ENCODE data around the gene TMEM181.
"Not testable (repeated sequence)": the region's sequence is repeated elsewhere in the genome, so short reads cannot be mapped to it uniquely, and the experiment has no call there.

The TMEM181 gene, protein sequence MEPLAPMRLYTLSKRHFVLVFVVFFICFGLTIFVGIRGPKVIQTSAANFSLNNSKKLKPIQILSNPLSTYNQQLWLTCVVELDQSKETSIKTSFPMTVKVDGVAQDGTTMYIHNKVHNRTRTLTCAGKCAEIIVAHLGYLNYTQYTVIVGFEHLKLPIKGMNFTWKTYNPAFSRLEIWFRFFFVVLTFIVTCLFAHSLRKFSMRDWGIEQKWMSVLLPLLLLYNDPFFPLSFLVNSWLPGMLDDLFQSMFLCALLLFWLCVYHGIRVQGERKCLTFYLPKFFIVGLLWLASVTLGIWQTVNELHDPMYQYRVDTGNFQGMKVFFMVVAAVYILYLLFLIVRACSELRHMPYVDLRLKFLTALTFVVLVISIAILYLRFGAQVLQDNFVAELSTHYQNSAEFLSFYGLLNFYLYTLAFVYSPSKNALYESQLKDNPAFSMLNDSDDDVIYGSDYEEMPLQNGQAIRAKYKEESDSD

GRCh38 chr6:158559895-158560835 lies at the start of gene TMEM181:
Gene TMEM181 (plus strand): TSS chr6:158560091. CDS start chr6:158560225, 134 bp downstream.
- peak; percentile 81 for DNase-seq (ENCODE audit: low spot score)

- DNase-seq (ENCODE audit: low spot score), result no peak
Observed at GRCh38 chr6:158512809-158513208, 47.1 kb upstream of the TMEM181 start.

DNA sequence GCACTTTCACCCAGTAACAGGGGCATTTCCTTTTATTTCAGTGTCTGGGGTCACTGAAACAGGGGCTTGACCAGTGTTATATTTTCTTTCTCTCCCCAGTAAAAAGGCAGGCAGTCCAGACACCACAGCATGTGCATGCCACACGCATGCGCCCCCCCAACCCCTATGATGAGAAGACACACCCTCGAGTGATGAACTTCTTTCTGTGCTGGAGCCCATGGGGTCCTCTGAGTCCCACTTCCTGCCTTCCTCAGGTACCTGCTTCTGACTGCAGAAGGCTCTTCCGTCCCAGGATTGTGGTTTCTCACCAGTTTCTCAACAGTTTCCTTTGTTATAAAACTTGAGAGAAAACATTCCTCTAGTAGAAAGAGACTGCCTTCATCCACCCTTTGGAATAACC lies 45.7 kb upstream of the TMEM181 start:
- no peak for DNase-seq (ENCODE audit: low spot score)

DNA sequence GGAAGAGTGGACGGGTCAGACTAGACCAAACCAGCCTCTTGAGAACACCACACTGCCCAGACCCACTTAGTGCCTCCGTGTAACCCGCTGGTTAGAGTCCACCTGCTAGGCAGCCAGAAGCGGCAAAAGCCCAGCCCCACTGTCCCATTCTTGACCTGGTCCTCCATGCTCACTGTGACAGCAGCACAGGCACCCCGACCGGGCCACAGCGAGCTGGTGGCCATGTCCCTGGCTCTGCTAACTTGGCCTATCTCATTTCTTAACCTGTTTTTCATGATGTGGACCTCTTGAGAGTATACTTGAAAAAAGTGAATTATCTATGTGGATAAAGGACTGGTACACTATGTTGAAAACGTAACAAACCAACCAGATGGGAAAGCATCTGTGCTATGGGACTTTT lies 44.9 kb upstream of the TMEM181 start:
- DNase-seq (ENCODE audit: low spot score), result no peak

DNA sequence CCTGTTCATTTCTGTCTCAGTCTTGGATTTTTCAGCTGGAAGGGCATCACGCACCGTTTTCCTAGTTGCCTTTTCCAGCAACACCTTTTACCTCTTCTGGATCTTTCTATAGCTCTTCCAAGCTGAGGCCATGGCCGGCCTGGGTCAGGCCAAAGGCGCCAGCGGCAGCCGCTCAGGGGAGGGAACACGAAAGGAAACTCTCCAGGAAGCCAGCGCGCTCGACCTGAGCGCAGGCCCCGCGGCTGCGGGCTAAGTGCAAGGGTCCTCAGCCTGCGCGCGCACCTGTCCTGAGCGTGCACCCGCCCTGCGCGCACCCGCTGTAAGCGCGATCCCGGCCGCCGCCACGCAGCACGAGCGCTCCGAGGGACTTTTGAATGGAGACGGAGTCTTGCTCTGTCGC lies 43.8 kb upstream of the TMEM181 start:
- DNase-seq (ENCODE audit: low spot score), result no peak

DNA sequence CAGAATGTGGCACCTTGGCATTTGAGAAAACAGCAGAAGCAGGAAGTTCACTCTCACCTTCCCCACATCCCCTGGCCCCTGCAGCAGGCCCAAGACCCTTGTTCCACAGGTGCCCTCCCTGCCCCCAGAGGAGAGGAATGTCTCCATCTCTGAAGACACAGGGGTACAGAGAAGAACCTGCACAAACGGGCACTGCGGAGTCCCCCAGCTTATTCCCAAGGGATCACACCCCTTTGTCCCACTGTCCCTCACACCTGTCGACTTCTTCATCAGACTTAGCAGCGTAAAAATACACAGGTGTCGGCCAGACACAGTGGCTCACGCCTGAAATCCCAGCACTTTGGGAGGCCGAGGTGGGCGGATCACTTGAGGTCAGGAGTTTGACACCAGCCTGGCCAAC lies 42.9 kb upstream of the TMEM181 start:
- DNase-seq (ENCODE audit: low spot score), result no peak

DNA sequence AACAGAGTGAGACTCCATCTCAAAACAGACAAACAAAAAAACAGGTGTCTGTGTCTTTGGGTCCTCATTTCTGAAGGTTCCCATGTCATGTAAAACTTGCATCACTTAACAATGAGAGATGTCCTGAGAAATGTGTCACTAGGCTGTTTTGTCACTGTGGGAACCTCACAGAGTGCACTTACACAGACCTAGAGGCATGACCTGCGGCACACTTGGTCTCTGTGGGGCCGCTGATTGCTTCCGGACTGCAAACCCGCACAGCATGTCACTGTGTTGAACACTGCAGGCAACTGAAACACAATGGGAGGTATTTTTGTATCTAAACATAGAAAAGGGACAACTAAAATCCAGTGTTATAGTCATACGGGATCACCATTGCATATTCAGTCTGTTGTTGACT lies 42.3 kb upstream of the TMEM181 start:
- no peak for DNase-seq (ENCODE audit: low spot score)

- DNase-seq (ENCODE audit: low spot score), result peak; percentile 61
Observed at GRCh38 chr6:158518191-158519127, 41.4 kb upstream of the TMEM181 start.

DNA sequence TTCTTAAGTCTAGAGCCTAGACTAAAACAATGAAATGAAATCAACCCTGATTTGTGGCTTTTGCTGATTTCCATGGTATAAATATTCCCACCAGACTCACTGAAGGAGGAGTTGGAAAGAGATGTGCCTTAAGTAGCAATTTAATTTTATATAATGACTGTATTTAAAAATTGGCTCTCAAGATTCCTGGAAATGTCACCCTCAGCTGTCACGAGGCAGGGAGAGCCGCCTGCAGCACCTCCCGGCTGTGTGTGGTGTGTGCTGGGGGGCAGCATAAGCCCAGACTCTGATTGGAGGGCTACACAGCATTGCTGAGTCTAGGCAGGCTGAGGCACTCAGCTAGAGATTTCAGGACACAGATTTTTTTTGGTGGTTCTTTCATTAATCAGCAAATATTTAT lies 40.6 kb upstream of the TMEM181 start:
- no peak for DNase-seq (ENCODE audit: low spot score)

DNA sequence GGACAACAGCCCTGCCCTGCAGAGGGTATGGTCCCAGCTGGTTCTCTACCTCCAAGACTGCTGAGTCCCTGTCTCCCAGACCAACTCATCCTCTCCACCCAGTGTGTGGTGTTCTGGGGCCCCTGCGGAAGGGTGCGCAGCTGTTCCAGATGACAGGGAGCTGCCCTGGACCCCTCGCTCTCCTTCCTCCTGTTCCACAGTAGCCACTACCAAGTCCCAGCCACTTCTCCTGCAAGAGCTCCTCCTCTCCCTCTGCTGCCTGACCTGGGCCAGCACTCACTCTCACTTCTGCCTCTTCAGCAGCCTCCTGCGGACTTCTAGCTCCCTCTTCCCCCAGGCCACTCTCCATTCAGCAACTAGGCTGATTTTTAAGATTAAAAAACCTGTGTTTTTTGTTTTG lies 40.1 kb upstream of the TMEM181 start:
- no peak for DNase-seq (ENCODE audit: low spot score)

GRCh38 chr6:158520975-158521374 lies 38.9 kb upstream of the TMEM181 start:
- not testable (repeated sequence) for DNase-seq (ENCODE audit: low spot score)

GRCh38 chr6:158521759-158522158 lies 38.1 kb upstream of the TMEM181 start:
- no peak for DNase-seq (ENCODE audit: low spot score)

DNA sequence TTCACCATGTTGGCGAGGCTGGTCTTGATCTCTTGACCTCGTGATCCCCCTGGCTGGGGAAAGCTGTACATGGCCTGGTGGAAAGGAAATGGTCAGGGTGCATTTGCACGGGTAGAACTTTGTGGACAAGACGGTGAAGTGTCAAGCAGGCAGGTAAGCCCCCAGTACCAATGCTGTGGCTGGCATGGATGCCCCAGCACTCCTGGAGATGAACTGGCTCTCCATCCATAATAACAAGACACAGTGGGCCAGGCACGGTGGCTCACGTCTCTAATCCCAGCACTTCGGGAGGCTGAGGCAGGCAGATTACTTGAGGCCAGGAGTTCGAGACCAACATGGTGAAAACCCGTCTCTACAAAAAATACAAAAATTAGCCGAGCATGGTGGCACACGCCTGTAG lies 37.3 kb upstream of the TMEM181 start:
- DNase-seq (ENCODE audit: low spot score), result no peak

GRCh38 chr6:158524311-158524710 lies 35.6 kb upstream of the TMEM181 start:
- no peak for DNase-seq (ENCODE audit: low spot score)

GRCh38 chr6:158527858-158528257 lies 32.0 kb upstream of the TMEM181 start:
- not testable (repeated sequence) for DNase-seq (ENCODE audit: low spot score)

- no peak for DNase-seq (ENCODE audit: low spot score)
Observed at GRCh38 chr6:158528826-158529225, 31.1 kb upstream of the TMEM181 start.

- DNase-seq (ENCODE audit: low spot score), result no peak
Observed at GRCh38 chr6:158529629-158530028, 30.3 kb upstream of the TMEM181 start.

DNA sequence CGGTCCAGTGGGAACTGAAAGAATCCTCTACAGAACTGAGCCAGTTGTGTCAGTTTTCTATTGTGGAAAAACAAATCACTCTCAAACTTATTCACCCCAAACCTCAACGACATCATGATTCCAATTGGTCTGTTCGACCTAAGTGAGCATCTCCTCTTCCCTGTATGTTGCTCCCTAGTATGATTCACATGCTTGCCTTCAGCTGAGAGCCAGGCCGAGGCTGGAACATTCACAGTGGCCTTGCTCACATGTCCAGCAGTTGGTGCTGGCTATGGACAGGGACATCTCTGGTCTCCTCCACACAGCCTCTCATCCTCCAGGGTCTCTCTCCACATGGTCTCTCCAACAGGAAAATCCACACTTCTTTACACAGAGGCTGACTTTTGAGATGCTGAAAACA lies 28.3 kb upstream of the TMEM181 start:
- DNase-seq (ENCODE audit: low spot score), result no peak

- DNase-seq (ENCODE audit: low spot score), result no peak
Observed at GRCh38 chr6:158531970-158532369, 27.9 kb upstream of the TMEM181 start.

GRCh38 chr6:158536084-158536890 lies 23.6 kb upstream of the TMEM181 start:
- DNase-seq (ENCODE audit: low spot score), result peak; percentile 64
